ENCODE data around the gene RWDD3.

DNA sequence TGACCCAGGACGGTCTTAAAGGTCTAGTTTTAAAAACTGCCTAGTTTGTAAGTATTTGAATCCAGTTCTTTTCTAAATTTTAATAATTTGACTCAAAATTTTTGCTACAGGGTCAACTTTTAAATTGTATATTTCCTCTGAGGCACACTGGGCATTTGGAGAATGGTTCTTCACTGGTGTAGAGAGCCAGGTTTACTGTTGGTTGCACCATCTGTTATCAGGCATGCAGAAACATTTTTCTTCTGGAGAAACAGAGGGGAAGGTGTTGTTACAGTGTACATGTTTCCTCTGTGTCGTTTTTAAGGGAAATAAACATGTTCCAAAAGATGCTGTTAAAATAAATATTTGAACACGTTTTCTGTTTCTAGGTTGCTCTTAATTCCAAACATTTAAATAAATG is 39.0 kb upstream of the RWDD3 start:
- TF ChIP-seq POLR2A (IDR thresholded peaks at IDR 0.05; ENCODE audit: insufficient read depth in 1 of 2, low read depth in 2 of 2, low read length in 2 of 2) (no peak), RAD21 (CRISPR knock-in tag; IDR thresholded peaks at IDR 0.05) (no peak), RBM39 (IDR thresholded peaks at IDR 0.05; ENCODE audit: low read depth, low read length, poor library complexity, severe bottlenecking) (no peak), GABPA (IDR thresholded peaks at IDR 0.05; ENCODE audit: low read depth, low read length) (no peak), GABPA (CRISPR knock-in tag; IDR thresholded peaks at IDR 0.05; ENCODE audit: low read depth) (no peak), ZNF816 (CRISPR knock-in tag; IDR thresholded peaks at IDR 0.05; ENCODE audit: borderline replicate concordance) (no peak), KLF16 (CRISPR knock-in tag; IDR thresholded peaks at IDR 0.05) (no peak), RAD51 (IDR thresholded peaks at IDR 0.05; ENCODE audit: borderline replicate concordance) (no peak)
- TF ChIP-seq, protein P1, sequence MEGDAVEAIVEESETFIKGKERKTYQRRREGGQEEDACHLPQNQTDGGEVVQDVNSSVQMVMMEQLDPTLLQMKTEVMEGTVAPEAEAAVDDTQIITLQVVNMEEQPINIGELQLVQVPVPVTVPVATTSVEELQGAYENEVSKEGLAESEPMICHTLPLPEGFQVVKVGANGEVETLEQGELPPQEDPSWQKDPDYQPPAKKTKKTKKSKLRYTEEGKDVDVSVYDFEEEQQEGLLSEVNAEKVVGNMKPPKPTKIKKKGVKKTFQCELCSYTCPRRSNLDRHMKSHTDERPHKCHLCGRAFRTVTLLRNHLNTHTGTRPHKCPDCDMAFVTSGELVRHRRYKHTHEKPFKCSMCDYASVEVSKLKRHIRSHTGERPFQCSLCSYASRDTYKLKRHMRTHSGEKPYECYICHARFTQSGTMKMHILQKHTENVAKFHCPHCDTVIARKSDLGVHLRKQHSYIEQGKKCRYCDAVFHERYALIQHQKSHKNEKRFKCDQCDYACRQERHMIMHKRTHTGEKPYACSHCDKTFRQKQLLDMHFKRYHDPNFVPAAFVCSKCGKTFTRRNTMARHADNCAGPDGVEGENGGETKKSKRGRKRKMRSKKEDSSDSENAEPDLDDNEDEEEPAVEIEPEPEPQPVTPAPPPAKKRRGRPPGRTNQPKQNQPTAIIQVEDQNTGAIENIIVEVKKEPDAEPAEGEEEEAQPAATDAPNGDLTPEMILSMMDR (CRISPR knock-in tag; IDR thresholded peaks at IDR 0.05): no peak
- TF ChIP-seq, protein P2, sequence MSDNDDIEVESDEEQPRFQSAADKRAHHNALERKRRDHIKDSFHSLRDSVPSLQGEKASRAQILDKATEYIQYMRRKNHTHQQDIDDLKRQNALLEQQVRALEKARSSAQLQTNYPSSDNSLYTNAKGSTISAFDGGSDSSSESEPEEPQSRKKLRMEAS (IDR thresholded peaks at IDR 0.05): no peak
- TF ChIP-seq, protein P3, sequence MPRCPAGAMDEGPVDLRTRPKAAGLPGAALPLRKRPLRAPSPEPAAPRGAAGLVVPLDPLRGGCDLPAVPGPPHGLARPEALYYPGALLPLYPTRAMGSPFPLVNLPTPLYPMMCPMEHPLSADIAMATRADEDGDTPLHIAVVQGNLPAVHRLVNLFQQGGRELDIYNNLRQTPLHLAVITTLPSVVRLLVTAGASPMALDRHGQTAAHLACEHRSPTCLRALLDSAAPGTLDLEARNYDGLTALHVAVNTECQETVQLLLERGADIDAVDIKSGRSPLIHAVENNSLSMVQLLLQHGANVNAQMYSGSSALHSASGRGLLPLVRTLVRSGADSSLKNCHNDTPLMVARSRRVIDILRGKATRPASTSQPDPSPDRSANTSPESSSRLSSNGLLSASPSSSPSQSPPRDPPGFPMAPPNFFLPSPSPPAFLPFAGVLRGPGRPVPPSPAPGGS (CRISPR knock-in tag; IDR thresholded peaks at IDR 0.05): no peak

All from HepG2 (cell line).